Stimulated activated CD4-positive, alpha-beta T cell treated with anti-CD3 and anti-CD28 coated beads, Interleukin-15, amount 100 ng/mL, for 48 hours (primary cell): ENCODE results near the gene CLIC5.
"Not testable (repeated sequence)": the region's sequence is repeated elsewhere in the genome, so short reads cannot be mapped to it uniquely, and the experiment has no call there.

Experiments
- DNase-seq, 2 donors: peaks; one replicate each; pipeline ENCODE4 v3.0.0-alpha.2; 2020; ENCODE audit warnings: low read depth in 2 of 2

CLIC5 gene

GRCh38 chr6:45927421-45928320 is 88.0 kb downstream of the CLIC5 start:
- DNase-seq: no peak

- DNase-seq: not testable (repeated sequence)
Measured at GRCh38 chr6:45926423-45926822, 89.2 kb downstream of the CLIC5 start.

DNA sequence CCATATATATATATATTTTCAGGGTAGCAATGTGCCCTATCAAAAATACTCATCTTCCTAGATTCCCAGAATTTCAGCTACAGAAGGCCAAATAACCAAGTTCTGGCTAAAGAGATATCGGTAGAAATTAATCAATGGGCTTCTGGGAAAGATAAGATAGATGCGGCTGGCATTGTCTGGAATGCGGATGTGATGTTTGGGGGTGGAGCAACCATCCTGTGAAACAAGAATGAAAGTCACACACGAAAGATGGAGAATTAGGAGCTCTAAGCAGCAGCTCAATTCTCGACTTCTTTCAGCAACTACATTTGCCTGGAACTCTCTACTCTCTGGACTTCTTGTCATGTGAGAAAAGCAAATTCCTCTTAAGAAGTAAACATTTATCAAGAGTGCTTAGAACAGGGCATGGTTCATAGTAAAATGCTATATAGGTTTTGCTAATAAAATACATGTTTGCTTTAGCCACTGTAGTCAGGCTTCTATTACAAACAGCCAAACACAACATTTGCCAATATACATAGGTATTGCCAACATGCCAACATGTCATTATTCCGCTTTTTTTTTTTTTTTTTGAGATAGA is 90.8 kb downstream of the CLIC5 start:
- no peak for DNase-seq

DNA sequence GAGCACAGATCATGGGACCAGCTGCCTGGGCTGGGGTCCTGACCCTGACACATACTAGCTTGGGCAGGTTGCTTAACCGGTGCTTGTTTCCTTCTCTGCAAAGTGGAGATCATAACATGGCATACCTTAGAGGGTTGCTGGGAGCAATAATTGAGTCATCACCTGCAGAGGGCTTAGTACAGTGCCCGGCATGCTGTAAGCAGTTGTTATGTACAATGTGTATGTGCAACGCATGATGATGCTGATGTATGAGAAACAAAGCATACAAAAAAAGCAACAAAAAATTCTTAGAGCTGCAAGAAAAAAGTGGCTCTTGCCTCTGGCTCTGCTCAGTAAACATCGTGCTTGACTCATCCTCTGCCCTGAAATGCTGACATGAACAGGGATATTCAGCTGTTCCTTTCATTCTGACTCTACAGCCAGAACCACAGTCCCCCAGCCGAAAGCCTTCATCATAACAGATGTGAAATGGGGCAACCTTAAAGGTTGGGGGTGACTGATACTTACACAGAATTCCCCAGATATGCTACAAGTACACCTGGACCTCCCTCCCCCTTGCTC is 91.7 kb downstream of the CLIC5 start:
- peak; percentile 57 to 65 for DNase-seq

- DNase-seq: peak; percentile 44 to 49
Measured at GRCh38 chr6:45922728-45923351, 92.8 kb downstream of the CLIC5 start.

GRCh38 chr6:45921691-45922281 is 93.9 kb downstream of the CLIC5 start:
- DNase-seq: no peak

DNA sequence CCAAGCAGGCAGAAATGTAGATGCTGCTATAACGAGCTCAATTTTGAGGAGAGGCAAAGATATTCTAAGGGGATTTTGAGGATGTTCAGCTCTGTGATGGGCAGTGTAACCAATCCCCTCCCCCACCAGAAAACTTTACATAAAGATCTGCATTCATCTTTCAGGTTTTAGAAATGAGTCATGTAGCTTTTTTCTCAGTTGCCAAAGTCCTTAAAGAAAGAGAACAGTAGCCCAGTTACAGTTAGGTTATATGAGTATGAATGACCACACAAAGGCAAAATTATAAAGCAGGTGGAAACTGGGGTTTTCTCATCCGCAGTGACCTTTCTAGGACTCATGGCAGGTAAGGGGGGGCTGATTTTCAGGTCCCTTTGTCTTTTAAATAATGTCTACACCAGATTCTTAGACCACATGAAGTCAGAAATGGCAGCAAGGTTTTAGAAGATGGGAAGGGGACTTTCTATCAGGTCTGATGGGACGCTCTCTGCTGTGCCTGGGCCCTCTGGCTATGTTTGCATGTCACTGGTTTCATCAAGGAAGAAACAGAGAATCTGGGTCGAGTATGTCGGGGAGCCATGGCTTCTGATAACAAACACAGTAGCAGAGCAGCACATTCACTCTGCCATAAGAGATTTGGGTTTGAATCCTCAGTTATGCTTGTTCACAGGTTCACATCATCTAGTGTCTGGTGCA is 94.7 kb downstream of the CLIC5 start:
- DNase-seq: no peak

GRCh38 chr6:45917439-45917838 is 98.2 kb downstream of the CLIC5 start:
- no peak for DNase-seq

GRCh38 chr6:45916692-45917091 is 99.0 kb downstream of the CLIC5 start:
- DNase-seq: no peak

- no peak for DNase-seq
Measured at GRCh38 chr6:45915780-45916468, 99.7 kb downstream of the CLIC5 start.

GRCh38 chr6:45911691-45912090 is 104.0 kb downstream of the CLIC5 start:
- no peak for DNase-seq

DNA sequence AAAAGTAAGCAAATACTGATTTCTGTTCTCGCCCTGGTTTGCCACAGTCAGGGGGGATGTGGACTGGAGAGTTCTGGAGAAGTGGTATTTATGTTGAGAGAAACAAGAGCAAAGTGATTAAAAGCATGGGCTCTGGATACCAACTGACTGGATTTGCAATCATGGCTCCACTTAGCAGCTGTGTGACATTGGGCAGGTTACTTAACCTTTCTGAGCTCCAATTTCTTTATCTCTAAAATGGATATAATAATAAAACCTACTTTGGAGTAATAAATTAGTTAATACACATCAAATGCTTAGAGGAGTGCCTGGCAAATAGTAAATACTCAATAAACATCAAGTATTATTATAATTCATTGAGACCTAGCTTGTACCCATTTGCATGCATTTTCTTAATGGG is 111.7 kb downstream of the CLIC5 start:
- DNase-seq: no peak

DNA sequence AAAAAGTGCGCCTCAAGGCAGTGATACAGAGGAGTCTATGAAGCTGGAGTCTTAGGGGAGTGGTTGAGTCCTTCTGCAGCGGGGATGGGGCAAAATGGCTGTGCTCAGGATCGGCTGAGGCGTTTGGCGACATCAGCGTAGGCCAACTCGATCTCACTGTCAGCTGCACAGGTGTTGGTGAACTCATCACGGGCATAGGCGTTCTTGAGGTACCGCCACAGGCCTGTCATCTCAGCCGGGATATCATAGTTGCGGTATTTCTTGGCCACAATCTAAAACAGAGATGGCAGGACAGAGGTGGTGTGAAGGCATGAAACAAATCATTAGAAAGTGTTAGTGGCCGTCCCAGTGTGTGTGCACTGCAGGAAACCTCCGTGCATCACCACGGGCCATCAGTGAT is 112.7 kb downstream of the CLIC5 start:
- no peak for DNase-seq

DNA sequence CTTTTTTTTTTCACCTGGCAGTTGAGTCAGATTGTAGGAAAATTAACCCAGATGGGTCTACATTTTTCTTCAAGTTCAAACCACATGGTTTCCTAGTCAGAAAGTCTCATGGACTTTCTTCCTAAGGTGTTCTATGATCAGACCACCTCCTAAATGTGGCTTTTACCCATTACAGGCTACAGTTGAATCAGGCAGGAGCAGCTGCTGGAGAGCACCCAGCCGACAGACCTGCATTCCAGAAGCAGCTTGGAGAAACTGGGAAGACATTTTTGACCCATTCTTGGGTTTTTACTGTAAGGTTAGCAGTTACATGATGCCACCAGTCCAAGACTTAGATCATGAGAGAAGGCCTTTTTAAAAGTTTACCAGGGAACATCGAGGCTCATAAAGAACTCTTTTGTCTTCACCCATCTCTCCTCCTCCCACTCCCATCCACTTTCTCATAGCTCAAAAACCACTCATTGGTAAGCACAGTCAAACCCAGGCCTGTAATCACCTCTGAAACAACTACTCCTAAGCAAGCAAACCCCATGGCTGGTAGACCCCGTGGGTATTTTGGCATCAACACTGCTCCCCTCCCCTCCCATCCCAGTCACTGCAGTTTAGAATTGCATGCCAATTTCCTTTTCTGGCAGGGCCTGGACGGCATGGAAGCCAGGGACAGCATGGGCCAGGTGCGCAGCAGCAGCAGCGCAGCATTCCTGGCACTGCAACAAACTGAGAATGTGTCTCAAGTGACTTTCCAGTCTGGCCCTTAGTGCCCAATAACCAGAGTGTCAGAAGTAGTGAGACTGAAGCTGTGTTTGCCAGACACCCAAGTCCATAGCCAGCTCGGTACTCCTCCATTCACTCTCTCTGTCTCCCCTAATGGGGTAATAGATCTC is 113.7 kb downstream of the CLIC5 start:
- no peak for DNase-seq

GRCh38 chr6:45900808-45901752 is 114.6 kb downstream of the CLIC5 start:
- DNase-seq: no peak

DNA sequence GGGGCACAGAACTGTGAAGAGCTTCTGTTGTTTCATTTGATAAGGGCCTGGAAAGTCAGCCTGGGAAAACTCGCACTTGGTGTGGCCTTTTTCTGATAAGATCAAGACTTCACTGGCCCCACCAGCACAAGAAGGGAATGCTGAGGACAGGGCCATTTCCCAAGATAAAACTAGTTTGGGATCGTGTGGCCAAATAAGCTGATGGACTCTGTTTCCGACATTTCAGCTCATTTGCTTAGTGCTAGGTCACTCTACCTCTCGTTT is 116.0 kb downstream of the CLIC5 start:
- no peak for DNase-seq

GRCh38 chr6:45898941-45899682 is 116.5 kb downstream of the CLIC5 start:
- DNase-seq: no peak

GRCh38 chr6:45896783-45897441 is 118.7 kb downstream of the CLIC5 start:
- DNase-seq: no peak
